ENCODE results near the gene DNAJC13. TPM values are rescaled to one million over a fixed set of nuclear protein-coding genes. Genes with fewer than 3 reads are reported as not detected.
A peak's percentile ranks its signal among the peaks of the same experiment; 100 is the strongest.

The DNAJC13 gene
- total RNA-seq, 1 donor from 2014 or later = 45.0 TPM

GRCh38 chr3:132418916-132419315 lies 1.6 kb downstream of the DNAJC13 start:
- ATAC-seq (no peak), DNase-seq (no peak)
- peak overlapping the region; percentile 96 for H3K4me3 ChIP-seq
- no peaks in the 10 kb centered on the region for H3K9me3 ChIP-seq
- peaks cover 24% of the 10 kb centered on the region for H3K4me1 ChIP-seq
- peak overlapping the region; percentile 93 for H3K27ac ChIP-seq
- no peak for TF ChIP-seq CTCF (IDR thresholded peaks at IDR 0.05)
- H3K27me3 ChIP-seq (ENCODE audit: low read depth) = no peaks in the 10 kb centered on the region
- no peaks in the 10 kb centered on the region for H3K36me3 ChIP-seq
- intact Hi-C loops (cut with DNase I) = no loop called here

GRCh38 chr3:132421832-132422231 lies 4.5 kb downstream of the DNAJC13 start:
- H3K4me3 ChIP-seq = no peak overlapping the region
- TF ChIP-seq CTCF (IDR thresholded peaks at IDR 0.05) = no peak
- H3K27me3 ChIP-seq (ENCODE audit: low read depth) = no peaks in the 10 kb centered on the region
- intact Hi-C loops (cut with DNase I) = no loop called here
- peaks cover 31% of the 10 kb centered on the region for H3K4me1 ChIP-seq
- no peak overlapping the region for H3K27ac ChIP-seq
- no peaks in the 10 kb centered on the region for H3K9me3 ChIP-seq
- DNase-seq (no peak), ATAC-seq (no peak)
- no peaks in the 10 kb centered on the region for H3K36me3 ChIP-seq

- H3K36me3 ChIP-seq = no peaks in the 10 kb centered on the region
- H3K27ac ChIP-seq = no peak overlapping the region
- TF ChIP-seq CTCF (IDR thresholded peaks at IDR 0.05) = no peak
- intact Hi-C loops (cut with DNase I) = no loop called here
- no peaks in the 10 kb centered on the region for H3K27me3 ChIP-seq (ENCODE audit: low read depth)
- no peak for DNase-seq
- H3K4me3 ChIP-seq = no peak overlapping the region
- peaks cover 31% of the 10 kb centered on the region for H3K4me1 ChIP-seq
- no peak for ATAC-seq
- no peaks in the 10 kb centered on the region for H3K9me3 ChIP-seq
These were observed 5.2 kb downstream of the DNAJC13 start for GRCh38 chr3:132422531-132422930.

GRCh38 chr3:132432639-132433038 lies 15.3 kb downstream of the DNAJC13 start:
- no peaks in the 10 kb centered on the region for H3K9me3 ChIP-seq
- DNase-seq = no peak
- no peak for ATAC-seq
- no peak for TF ChIP-seq CTCF (IDR thresholded peaks at IDR 0.05)
- no peak overlapping the region for H3K4me3 ChIP-seq
- H3K27me3 ChIP-seq (ENCODE audit: low read depth) = no peaks in the 10 kb centered on the region
- peaks cover 6% of the 10 kb centered on the region for H3K4me1 ChIP-seq
- intact Hi-C loops (cut with DNase I) = no loop called here
- H3K27ac ChIP-seq = no peak overlapping the region
- peaks cover 4% of the 10 kb centered on the region for H3K36me3 ChIP-seq

GRCh38 chr3:132433121-132433520 lies 15.8 kb downstream of the DNAJC13 start:
- Histone ChIP-seq H3K27ac (no peak overlapping the region), H3K4me1 (peaks cover 6% of the 10 kb centered on the region), H3K36me3 (peaks cover 4% of the 10 kb centered on the region), H3K9me3 (no peaks in the 10 kb centered on the region), H3K27me3 (ENCODE audit: low read depth) (no peaks in the 10 kb centered on the region), H3K4me3 (no peak overlapping the region)
- ATAC-seq (no peak), DNase-seq (no peak)
- intact Hi-C loops (cut with DNase I) = no loop called here
- TF ChIP-seq CTCF (IDR thresholded peaks at IDR 0.05) = no peak
